ENCODE measurements around the gene HLA-DMB. TPM values are rescaled to one million over a fixed set of nuclear protein-coding genes. Genes with fewer than 3 reads are reported as not detected.

The HLA-DMB gene
- total RNA-seq, 1 experiment from 2014 or later: 1.7 TPM

GRCh38 chr6:32922083-32922482 is 18.7 kb downstream of the HLA-DMB start:
- Mint-ChIP-seq H3K27me3 (ENCODE audit: low read depth) (peaks cover 2% of the 10 kb centered on the region; the same call in 1 of the 2 replicates), H3K27ac (no peak overlapping the region), H3K4me3 (no peak overlapping the region), H3K36me3 (ENCODE audit: insufficient read depth in 1 of 3, low read depth in 3 of 3) (no peaks in the 10 kb centered on the region), H3K9me3 (no peaks in the 10 kb centered on the region), H3K4me1 (no peaks in the 10 kb centered on the region)
- H3K56ac ChIP-seq (ENCODE audit: insufficient read length, low read depth, low read length): no peak overlapping the region
- H3K4me2 ChIP-seq (ENCODE audit: insufficient read depth, insufficient read length, low read length): no peak overlapping the region
- H2BK120ac ChIP-seq (ENCODE audit: low read depth, low read length, poor library complexity, severe bottlenecking): no peak overlapping the region
- no peak overlapping the region for H3K9ac ChIP-seq (ENCODE audit: extremely low read depth, insufficient read length, low read length)
- no peaks in the 10 kb centered on the region for H3K79me1 ChIP-seq (ENCODE audit: insufficient read depth, low read depth, low read length, poor library complexity, severe bottlenecking)
- no peak overlapping the region for H2BK12ac ChIP-seq (ENCODE audit: insufficient read length, low read depth, low read length)
- H3T11ph ChIP-seq (ENCODE audit: low read length): no peak overlapping the region
- no CpG with 5 or more reads among the region's 2 CpGs for WGBS (ENCODE audit: extremely low coverage, insufficient read length, low lambda C conversion rate)
- H4K5ac ChIP-seq (ENCODE audit: insufficient read length, low read depth, low read length): no peak overlapping the region
- H4K91ac ChIP-seq (ENCODE audit: insufficient read length, low read depth, low read length): no peak overlapping the region
- no peak for TF ChIP-seq CTCF (conservative IDR thresholded peaks at IDR 0.05)
- no peaks in the 10 kb centered on the region for H3K4me1 ChIP-seq (ENCODE audit: insufficient read depth, low read length)
- no peak for DNase-seq
- H4K8ac ChIP-seq (replicated peaks; ENCODE audit: insufficient read length, low read depth, low read length): no peak overlapping the region
- no peak overlapping the region for H2AK5ac ChIP-seq (ENCODE audit: insufficient read length, low read length)
- no peak overlapping the region for H2BK20ac ChIP-seq (ENCODE audit: low read depth, low read length, poor library complexity, severe bottlenecking)
- H2BK15ac ChIP-seq (ENCODE audit: low read depth, low read length): no peak overlapping the region
- H3K79me2 ChIP-seq (ENCODE audit: insufficient read depth, low read length): no peaks in the 10 kb centered on the region
- H3K23me2 ChIP-seq (ENCODE audit: insufficient read length, low read depth, low read length, poor library complexity, severe bottlenecking): no peaks in the 10 kb centered on the region
- H3K23ac ChIP-seq (ENCODE audit: insufficient read length, low read depth, low read length): no peak overlapping the region
- H2AFZ ChIP-seq (ENCODE audit: low read length): no peak overlapping the region
- no peak overlapping the region for H3K18ac ChIP-seq (ENCODE audit: insufficient read length, low read depth, low read length)
- no peaks in the 10 kb centered on the region for H4K20me1 ChIP-seq (ENCODE audit: control insufficient read depth, insufficient read depth, insufficient read length)
- H3K27ac ChIP-seq (ENCODE audit: insufficient read length, low read depth, low read length): no peak overlapping the region
- H3K14ac ChIP-seq (ENCODE audit: insufficient read depth, low read length): no peak overlapping the region
- H2BK5ac ChIP-seq (ENCODE audit: insufficient read length, low read length): no peak overlapping the region
- no peaks in the 10 kb centered on the region for H3K9me3 ChIP-seq (ENCODE audit: control insufficient read depth, low read depth, low read length)
- H3K27me3 ChIP-seq (ENCODE audit: insufficient read depth, low read length): no peaks in the 10 kb centered on the region
- no peak overlapping the region for H3K4ac ChIP-seq (ENCODE audit: low read depth, low read length)
